HFFc6 (cell line): ENCODE data around the gene NFAT5. TPM values are rescaled to one million over a fixed set of nuclear protein-coding genes. Genes with fewer than 3 reads are reported as not detected.

Experiments
- DNase-seq: peaks from one replicate; pipeline ENCODE4 v3.0.0-alpha.2; 2018
- H3K27ac Mint-ChIP-seq: 2 replicates; pipeline ENCODE4 v1.8.0; 2020; ENCODE audit warnings: mild to moderate bottlenecking, mixed read lengths
- H3K27me3 Mint-ChIP-seq: 2 replicates; pipeline ENCODE4 v1.8.0; 2021; ENCODE audit warnings: mild to moderate bottlenecking, moderate library complexity, mixed read lengths; ENCODE audit not compliant: insufficient read depth
- H3K36me3 Mint-ChIP-seq: 2 replicates; pipeline ENCODE4 v1.8.0; 2021; ENCODE audit warnings: low read depth, mixed read lengths
- H3K4me1 Mint-ChIP-seq: 2 replicates; pipeline ENCODE4 v1.8.0; 2020; ENCODE audit warnings: low read depth, mixed read lengths
- H3K4me3 Mint-ChIP-seq: 2 replicates; pipeline ENCODE4 v1.8.0; 2020; ENCODE audit warnings: mild to moderate bottlenecking, moderate library complexity, mixed read lengths
- H3K9me3 Mint-ChIP-seq: 2 replicates; pipeline ENCODE4 v1.8.0; 2020; ENCODE audit warnings: mild to moderate bottlenecking, mixed read lengths
- CTCF ChIP-seq: fragments of 200-600 bp; sonication (generic); IDR thresholded peaks from 2 replicates; pipeline ENCODE4 v1.5.0; 2021; ENCODE audit warnings: antibody characterized with exemption, mild to moderate bottlenecking
- total RNA-seq, 6 experiments: library from RNA; stranded (reverse); fragmentation: NEBNext Ultra II Directional; extraction: Animal tissue kit (Norgen Biotek cat#: 25700); gene quantifications; 2 replicates in 1 of 6; 3 replicates in 5 of 6; pipeline ENCODE4 v1.2.3, GENCODE V29; 2021

Gene NFAT5
- total RNA-seq, 6 experiments from 2014 or later: 52.0 to 114 (median 63.7) TPM

GRCh38 chr16:69672315-69672997 lies 106.7 kb downstream of the NFAT5 start:
- Mint-ChIP-seq H3K36me3 (peaks cover 65% of the 10 kb centered on the region), H3K27me3 (peaks cover 24% of the 10 kb centered on the region), H3K4me1 (peaks cover 23% of the 10 kb centered on the region), H3K9me3 (no peaks in the 10 kb centered on the region; the same call in 1 of the 2 replicates), H3K27ac (peak overlapping the region; percentile 38), H3K4me3 (peak overlapping the region; percentile 17; the same call in 1 of the 2 replicates)
- no peak for TF ChIP-seq CTCF
- DNase-seq: no peak

GRCh38 chr16:69672998-69673713 lies 107.4 kb downstream of the NFAT5 start:
- Mint-ChIP-seq H3K27ac (peak overlapping the region; percentile 40), H3K27me3 (peaks cover 23% of the 10 kb centered on the region; the same call in 1 of the 2 replicates), H3K4me3 (peak overlapping the region; percentile 17; the same call in 1 of the 2 replicates), H3K9me3 (no peaks in the 10 kb centered on the region; the same call in 1 of the 2 replicates), H3K4me1 (peaks cover 23% of the 10 kb centered on the region), H3K36me3 (peaks cover 66% of the 10 kb centered on the region)
- TF ChIP-seq CTCF: no peak
- no peak for DNase-seq

GRCh38 chr16:69680358-69680757 lies 114.6 kb downstream of the NFAT5 start:
- Mint-ChIP-seq H3K27ac (no peak overlapping the region), H3K9me3 (no peaks in the 10 kb centered on the region), H3K27me3 (peaks cover 17% of the 10 kb centered on the region), H3K36me3 (peaks cover 41% of the 10 kb centered on the region), H3K4me1 (no peaks in the 10 kb centered on the region), H3K4me3 (no peak overlapping the region)
- DNase-seq: no peak
- TF ChIP-seq CTCF: no peak

DNA sequence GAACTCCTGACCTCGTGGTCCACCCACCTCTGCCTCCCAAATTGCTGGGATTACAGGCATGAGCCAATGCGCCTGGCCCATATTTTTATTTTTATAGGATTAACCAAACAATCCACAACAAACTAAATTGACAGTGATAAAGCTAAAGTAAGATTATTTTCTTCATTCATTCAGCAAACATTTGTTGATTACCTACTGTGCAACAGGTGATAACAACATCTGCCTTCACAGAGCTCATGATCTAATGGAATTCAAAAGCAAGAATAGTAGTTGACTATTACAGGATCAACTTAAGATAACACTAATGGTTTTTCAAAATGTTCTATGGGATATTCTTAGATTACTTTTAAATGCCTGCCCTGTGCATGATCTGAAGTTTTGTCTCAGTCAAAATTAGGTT lies 122.8 kb downstream of the NFAT5 start:
- Mint-ChIP-seq H3K27ac (no peak overlapping the region), H3K4me1 (peaks cover 27% of the 10 kb centered on the region), H3K9me3 (no peaks in the 10 kb centered on the region; the same call in 1 of the 2 replicates), H3K4me3 (no peak overlapping the region), H3K27me3 (peaks cover 29% of the 10 kb centered on the region), H3K36me3 (peaks cover 53% of the 10 kb centered on the region)
- TF ChIP-seq CTCF: no peak
- DNase-seq: no peak

- Mint-ChIP-seq H3K4me3 (peak overlapping the region; percentile 15; the same call in 1 of the 2 replicates), H3K9me3 (no peaks in the 10 kb centered on the region), H3K4me1 (peaks cover 42% of the 10 kb centered on the region), H3K27me3 (peaks cover 24% of the 10 kb centered on the region), H3K27ac (peak overlapping the region; percentile 50), H3K36me3 (peaks cover 57% of the 10 kb centered on the region)
- TF ChIP-seq CTCF: no peak
- DNase-seq: peak; percentile 64
These were observed 126.5 kb downstream of the NFAT5 start for GRCh38 chr16:69691980-69692911.
